HG03097 (cell line): ENCODE results near the gene GRB10.
"Not testable (repeated sequence)": the region's sequence is repeated elsewhere in the genome, so short reads cannot be mapped to it uniquely, and the experiment has no call there.

Experiments
- ATAC-seq: cut with Tn5 transposase; IDR thresholded peaks from one replicate; pipeline ENCODE4 v1.9.1; 2021; ENCODE audit not compliant: unreplicated experiment, low FRiP score

Gene GRB10

GRCh38 chr7:50562136-50562535 is 220.6 kb downstream of the GRB10 start:
- no peak for ATAC-seq

GRCh38 chr7:50560865-50561351 is 221.8 kb downstream of the GRB10 start:
- no peak for ATAC-seq

GRCh38 chr7:50559881-50560280 is 222.8 kb downstream of the GRB10 start:
- no peak for ATAC-seq

GRCh38 chr7:50558294-50559053 is 224.2 kb downstream of the GRB10 start:
- ATAC-seq: no peak

GRCh38 chr7:50557099-50557498 is 225.6 kb downstream of the GRB10 start:
- no peak for ATAC-seq

- no peak for ATAC-seq
Observed at GRCh38 chr7:50556247-50556991, 226.3 kb downstream of the GRB10 start.

GRCh38 chr7:50555594-50556140 is 227.0 kb downstream of the GRB10 start:
- no peak for ATAC-seq

GRCh38 chr7:50554431-50555322 is 228.0 kb downstream of the GRB10 start:
- no peak for ATAC-seq

- ATAC-seq: no peak
Observed at GRCh38 chr7:50553973-50554372, 228.7 kb downstream of the GRB10 start.

GRCh38 chr7:50552921-50553320 is 229.8 kb downstream of the GRB10 start:
- no peak for ATAC-seq

GRCh38 chr7:50552139-50552538 is 230.6 kb downstream of the GRB10 start:
- no peak for ATAC-seq

- not testable (repeated sequence) for ATAC-seq
Observed at GRCh38 chr7:50545613-50546012, 237.1 kb downstream of the GRB10 start.

- ATAC-seq: no peak
Observed at GRCh38 chr7:50544992-50545391, 237.7 kb downstream of the GRB10 start.

- ATAC-seq: no peak
Observed at GRCh38 chr7:50543776-50544442, 238.8 kb downstream of the GRB10 start.

GRCh38 chr7:50542132-50542531 is 240.6 kb downstream of the GRB10 start:
- ATAC-seq: no peak

- ATAC-seq: no peak
Observed at GRCh38 chr7:50540785-50541579, 241.7 kb downstream of the GRB10 start.
